HUES48 (cell line): Measurements from ENCODE around the gene SLC1A4.
"Not testable (repeated sequence)": the region's sequence is repeated elsewhere in the genome, so short reads cannot be mapped to it uniquely, and the experiment has no call there.

Experiments used
- H3K27ac ChIP-seq: one replicate; pipeline ENCODE4 v1.7.0; 2013; ENCODE audit warnings: low read depth, low read length, inconsistent platforms
- H3K27me3 ChIP-seq: 2 replicates; pipeline ENCODE4 v1.6.1; 2013; ENCODE audit warnings: mild to moderate bottlenecking, low read length; ENCODE audit not compliant: control insufficient read depth, insufficient read depth
- H3K36me3 ChIP-seq: 2 replicates; pipeline ENCODE4 v1.6.1; 2013; ENCODE audit warnings: low read length; ENCODE audit not compliant: control insufficient read depth, insufficient read depth
- H3K4me1 ChIP-seq: 2 replicates; pipeline ENCODE4 v1.6.1; 2013; ENCODE audit warnings: mild to moderate bottlenecking, low read length; ENCODE audit not compliant: control insufficient read depth, insufficient read depth
- H3K4me3 ChIP-seq: 2 replicates; pipeline ENCODE4 v1.5.1; 2013; ENCODE audit warnings: mild to moderate bottlenecking, low read depth, low read length
- H3K9ac ChIP-seq: 2 replicates; pipeline ENCODE4 v1.6.1; 2013; ENCODE audit warnings: mild to moderate bottlenecking, low read depth, low read length, moderate library complexity
- H3K9me3 ChIP-seq: 2 replicates; pipeline ENCODE4 v1.6.1; 2013; ENCODE audit warnings: low read length; ENCODE audit not compliant: control insufficient read depth, insufficient read depth

Gene SLC1A4

DNA sequence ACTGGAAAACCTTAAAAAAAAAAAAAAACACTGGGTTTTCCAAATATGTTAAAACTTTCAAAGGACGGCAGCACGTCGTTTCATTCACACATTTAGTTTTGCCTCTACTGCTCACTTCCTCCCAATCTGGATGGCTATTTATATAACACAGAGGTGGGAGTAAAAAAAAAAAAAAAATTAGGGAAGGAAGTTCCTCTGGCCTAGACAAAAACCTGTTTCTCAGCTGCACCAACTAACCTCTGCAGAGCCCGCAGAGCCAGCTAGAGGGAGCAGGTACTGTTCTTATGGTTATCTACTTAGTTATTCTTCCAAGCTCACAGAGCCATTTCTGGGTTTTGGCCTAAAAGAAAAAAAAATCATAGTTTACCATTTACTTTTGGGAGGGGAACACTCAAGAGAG is 28.1 kb downstream of the SLC1A4 start:
- H3K27me3 ChIP-seq = no peaks in the 10 kb centered on the region
- no peak overlapping the region for H3K9ac ChIP-seq
- peaks cover 3% of the 10 kb centered on the region; the same call in 1 of the 2 replicates for H3K36me3 ChIP-seq
- H3K9me3 ChIP-seq = no peaks in the 10 kb centered on the region
- no peak overlapping the region for H3K27ac ChIP-seq
- H3K4me3 ChIP-seq = no peak overlapping the region
- peaks cover 9% of the 10 kb centered on the region for H3K4me1 ChIP-seq

DNA sequence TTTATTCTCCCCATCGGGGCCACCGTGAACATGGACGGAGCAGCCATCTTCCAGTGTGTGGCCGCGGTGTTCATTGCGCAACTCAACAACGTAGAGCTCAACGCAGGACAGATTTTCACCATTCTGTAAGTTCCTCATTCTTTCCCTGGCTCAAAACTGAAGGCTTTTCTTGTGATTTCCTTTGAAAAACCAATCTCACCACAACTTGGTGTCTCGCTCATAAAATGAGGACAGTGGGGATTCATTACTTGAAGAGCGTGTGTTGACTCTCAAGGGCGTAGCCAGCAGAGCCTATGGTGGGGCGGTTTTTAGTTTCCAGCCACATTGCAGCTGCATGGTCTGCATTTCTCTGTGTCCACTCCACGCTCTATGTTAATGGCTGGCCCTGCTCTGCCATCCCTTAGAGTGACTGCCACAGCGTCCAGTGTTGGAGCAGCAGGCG is 29.0 kb downstream of the SLC1A4 start:
- peaks cover 3% of the 10 kb centered on the region; the same call in 1 of the 2 replicates for H3K36me3 ChIP-seq
- no peak overlapping the region for H3K4me3 ChIP-seq
- no peak overlapping the region for H3K27ac ChIP-seq

DNA sequence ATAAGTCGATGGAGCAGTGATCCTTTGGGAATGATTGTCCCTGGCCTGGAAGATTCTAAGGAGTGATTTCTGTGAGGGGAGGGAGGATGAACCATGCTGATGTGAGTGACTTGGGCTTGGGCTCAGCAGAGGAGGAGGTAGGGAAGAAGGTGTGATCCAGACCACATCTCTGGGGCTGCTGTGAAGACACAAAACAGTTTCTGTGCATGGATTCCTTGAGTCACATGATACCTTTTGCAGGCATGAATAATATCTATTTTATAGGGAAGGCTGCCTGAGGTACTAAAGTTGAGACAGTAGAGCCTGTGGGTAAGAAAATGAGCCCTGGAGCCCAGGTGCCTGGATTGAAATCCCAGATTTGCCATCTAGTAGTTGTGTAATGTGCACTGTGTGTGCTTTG is 29.8 kb downstream of the SLC1A4 start:
- H3K27ac ChIP-seq = no peak overlapping the region
- no peak overlapping the region for H3K9ac ChIP-seq
- H3K9me3 ChIP-seq = no peaks in the 10 kb centered on the region
- peaks cover 3% of the 10 kb centered on the region; the same call in 1 of the 2 replicates for H3K36me3 ChIP-seq
- no peaks in the 10 kb centered on the region for H3K27me3 ChIP-seq
- peaks cover 3% of the 10 kb centered on the region; the same call in 1 of the 2 replicates for H3K4me1 ChIP-seq
- H3K4me3 ChIP-seq = no peak overlapping the region

More for the DNA sequence above, 29.0 kb downstream of the SLC1A4 start:
- Histone ChIP-seq H3K4me1 (peaks cover 9% of the 10 kb centered on the region), H3K9me3 (no peaks in the 10 kb centered on the region), H3K27me3 (no peaks in the 10 kb centered on the region), H3K9ac (no peak overlapping the region)

DNA sequence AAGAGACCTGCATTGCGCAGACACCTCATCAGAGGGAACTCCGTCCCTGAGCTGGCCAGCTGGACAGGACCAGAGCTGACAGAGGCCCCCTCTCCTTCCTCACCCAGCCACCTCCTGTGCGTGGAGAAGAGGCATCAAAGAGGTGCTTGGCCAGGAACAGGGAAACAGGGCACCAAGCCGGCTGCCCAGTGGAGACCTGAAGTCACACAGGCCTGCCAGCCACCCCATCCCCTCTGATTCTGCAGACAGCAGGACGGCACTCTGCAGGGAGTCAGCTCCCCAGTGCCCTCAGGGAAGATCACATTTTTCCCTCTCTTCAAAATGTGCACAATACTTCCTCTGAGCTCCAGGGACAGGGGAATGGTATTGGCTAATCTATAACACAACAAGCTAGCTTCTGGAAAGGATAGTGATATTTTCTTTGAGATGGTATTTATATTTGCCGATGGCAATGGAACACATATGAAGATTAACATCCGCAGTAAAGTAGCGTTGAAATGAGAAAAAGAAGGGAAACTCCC is 30.5 kb downstream of the SLC1A4 start:
- H3K27ac ChIP-seq = no peak overlapping the region
- H3K27me3 ChIP-seq = no peaks in the 10 kb centered on the region
- no peaks in the 10 kb centered on the region for H3K4me1 ChIP-seq
- peaks cover 3% of the 10 kb centered on the region; the same call in 1 of the 2 replicates for H3K36me3 ChIP-seq
- H3K9me3 ChIP-seq = no peaks in the 10 kb centered on the region
- no peak overlapping the region for H3K9ac ChIP-seq
- H3K4me3 ChIP-seq = no peak overlapping the region

DNA sequence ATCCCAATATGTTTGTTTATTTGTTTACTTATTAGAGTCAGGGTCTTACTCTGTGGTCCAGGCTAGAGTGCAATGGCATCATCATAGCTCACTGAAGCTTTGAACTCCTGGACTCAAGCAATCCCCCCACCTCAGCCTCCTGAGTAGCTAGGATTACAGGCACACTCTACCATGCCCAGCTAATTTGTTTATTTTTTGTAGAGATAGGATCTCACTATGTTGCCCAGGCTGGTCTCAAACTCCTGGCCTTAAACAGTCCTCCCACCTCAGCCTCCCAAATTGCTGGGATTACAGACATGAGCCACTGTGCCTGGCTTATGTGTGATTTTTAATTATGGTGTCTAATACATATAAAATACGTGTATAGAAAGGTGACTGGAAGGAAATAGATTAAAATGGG is 31.1 kb downstream of the SLC1A4 start:
- H3K27me3 ChIP-seq, H3K9ac ChIP-seq, H3K27ac ChIP-seq, H3K4me1 ChIP-seq, H3K36me3 ChIP-seq, H3K9me3 ChIP-seq, H3K4me3 ChIP-seq: not testable (repeated sequence)

DNA sequence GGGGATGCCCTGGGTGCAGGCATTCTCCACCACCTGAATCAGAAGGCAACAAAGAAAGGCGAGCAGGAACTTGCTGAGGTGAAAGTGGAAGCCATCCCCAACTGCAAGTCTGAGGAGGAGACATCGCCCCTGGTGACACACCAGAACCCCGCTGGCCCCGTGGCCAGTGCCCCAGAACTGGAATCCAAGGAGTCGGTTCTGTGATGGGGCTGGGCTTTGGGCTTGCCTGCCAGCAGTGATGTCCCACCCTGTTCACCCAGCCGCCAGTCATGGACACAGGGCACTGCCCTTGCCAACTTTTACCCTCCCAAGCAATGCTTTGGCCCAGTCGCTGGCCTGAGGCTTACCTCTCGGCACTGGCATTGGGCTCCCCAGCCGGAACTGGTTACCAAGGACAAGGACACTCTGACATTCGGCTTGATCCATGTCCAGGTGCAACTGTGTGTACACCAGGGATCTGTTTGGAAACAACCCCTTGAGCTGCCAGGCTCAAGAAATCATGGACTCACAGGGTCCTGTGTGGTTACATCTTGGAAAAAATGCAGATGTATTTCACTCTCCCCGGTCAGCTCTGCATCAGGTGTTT is 31.8 kb downstream of the SLC1A4 start:
- Histone ChIP-seq H3K27me3 (no peaks in the 10 kb centered on the region), H3K9me3 (no peaks in the 10 kb centered on the region), H3K27ac (no peak overlapping the region), H3K9ac (no peak overlapping the region), H3K4me3 (no peak overlapping the region), H3K36me3 (peaks cover 3% of the 10 kb centered on the region; the same call in 1 of the 2 replicates), H3K4me1 (no peaks in the 10 kb centered on the region)

DNA sequence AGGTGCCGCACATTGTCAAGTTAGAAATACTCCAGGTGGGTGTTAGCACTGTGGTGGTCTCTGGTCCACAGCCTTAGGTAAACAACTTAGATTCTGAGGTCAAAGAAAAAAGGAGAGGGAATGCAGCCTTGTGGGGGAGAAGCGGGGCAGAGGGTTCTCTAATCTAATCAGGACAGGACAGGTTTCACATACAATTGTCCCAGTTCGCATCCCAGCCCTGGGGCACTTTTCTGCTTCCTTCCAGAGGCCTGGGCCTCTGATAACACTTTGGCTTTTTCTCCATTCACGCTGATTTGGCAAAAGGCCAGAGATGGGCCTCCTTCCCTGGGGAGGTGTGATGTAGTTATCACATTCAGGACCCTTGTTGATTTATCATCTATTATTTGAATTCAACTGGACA is 32.5 kb downstream of the SLC1A4 start:
- Histone ChIP-seq H3K9ac (no peak overlapping the region), H3K9me3 (no peaks in the 10 kb centered on the region), H3K27me3 (no peaks in the 10 kb centered on the region), H3K36me3 (peaks cover 3% of the 10 kb centered on the region; the same call in 1 of the 2 replicates), H3K4me3 (no peak overlapping the region), H3K4me1 (no peaks in the 10 kb centered on the region), H3K27ac (no peak overlapping the region)

DNA sequence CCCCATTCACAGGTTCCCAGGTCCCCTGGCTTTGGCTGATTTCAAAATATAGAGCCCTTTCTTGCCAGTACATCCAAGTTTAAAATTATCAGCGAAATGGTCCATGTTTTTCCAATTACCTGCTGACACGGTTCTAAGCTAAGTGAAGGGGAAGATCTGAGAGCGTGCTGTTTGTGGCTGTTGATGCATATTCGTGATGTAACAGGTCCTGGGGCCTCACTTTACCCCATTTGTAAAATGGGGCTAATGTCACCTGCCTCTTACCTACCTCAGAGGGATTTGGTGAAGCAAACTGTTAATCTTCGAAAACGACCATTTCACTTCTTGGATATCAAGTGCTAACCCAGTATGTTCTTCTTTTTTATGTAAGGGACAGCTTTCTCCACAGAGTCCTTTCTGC is 33.0 kb downstream of the SLC1A4 start:
- Histone ChIP-seq H3K27ac (no peak overlapping the region), H3K27me3 (no peaks in the 10 kb centered on the region), H3K36me3 (peaks cover 3% of the 10 kb centered on the region; the same call in 1 of the 2 replicates), H3K9ac (no peak overlapping the region), H3K4me3 (no peak overlapping the region), H3K4me1 (no peaks in the 10 kb centered on the region), H3K9me3 (no peaks in the 10 kb centered on the region)

DNA sequence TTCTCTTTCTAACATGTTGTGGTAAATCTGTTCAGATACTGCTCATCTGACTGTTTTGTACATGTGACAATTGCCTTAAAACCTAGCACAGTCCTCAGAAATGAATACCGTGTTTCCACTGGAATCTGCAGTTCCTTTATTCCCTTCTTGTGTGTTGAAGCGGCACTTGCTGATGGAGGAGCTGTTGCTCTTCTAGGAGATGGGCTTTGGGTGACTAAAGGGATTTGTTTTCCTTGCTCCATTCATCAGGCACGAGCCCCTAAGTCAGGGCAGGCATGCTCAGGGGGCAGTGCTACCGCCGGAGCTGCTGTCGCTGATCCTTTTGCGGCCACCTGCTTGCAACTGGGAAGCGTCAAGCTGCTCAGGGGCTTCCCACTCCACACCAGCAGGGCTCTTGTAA is 34.5 kb downstream of the SLC1A4 start:
- Histone ChIP-seq H3K9me3 (no peaks in the 10 kb centered on the region), H3K27me3 (no peaks in the 10 kb centered on the region), H3K9ac (no peak overlapping the region), H3K4me3 (no peak overlapping the region), H3K27ac (no peak overlapping the region), H3K4me1 (no peaks in the 10 kb centered on the region), H3K36me3 (peaks cover 3% of the 10 kb centered on the region; the same call in 1 of the 2 replicates)

DNA sequence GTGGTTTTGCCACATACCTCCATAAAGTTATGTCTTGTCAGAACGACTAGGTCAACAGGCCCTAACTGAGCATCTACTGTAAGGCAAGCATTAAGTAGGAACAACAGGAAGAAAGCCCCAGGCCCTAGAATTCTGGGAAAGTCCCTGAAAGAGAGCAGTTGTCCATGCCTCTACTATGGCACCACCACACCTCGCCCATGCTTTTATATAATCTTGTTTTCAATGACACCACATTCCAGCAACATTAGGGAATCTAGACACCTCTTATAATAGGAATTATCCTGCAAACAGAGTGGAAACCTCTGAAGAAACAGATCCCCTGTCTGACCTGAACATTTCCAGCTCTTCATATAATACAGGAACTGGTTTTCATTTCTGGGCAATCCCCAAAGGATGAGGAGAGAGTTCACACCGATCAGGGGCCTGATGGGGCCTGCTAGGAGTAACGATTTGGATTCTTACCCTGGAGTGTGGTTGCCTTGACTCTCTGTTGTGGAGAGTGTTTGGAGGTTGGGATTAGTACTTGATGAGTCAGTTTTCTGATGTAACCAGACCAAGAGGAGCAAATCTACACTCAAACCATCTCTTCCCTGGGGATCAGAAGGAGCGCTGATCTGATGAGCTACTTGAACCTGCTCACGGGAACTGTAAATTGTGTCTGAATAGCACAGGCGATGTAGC is 35.1 kb downstream of the SLC1A4 start:
- no peaks in the 10 kb centered on the region for H3K4me1 ChIP-seq
- no peak overlapping the region for H3K4me3 ChIP-seq
- H3K36me3 ChIP-seq = no peaks in the 10 kb centered on the region; the same call in 1 of the 2 replicates
- no peak overlapping the region for H3K27ac ChIP-seq
- H3K9me3 ChIP-seq = no peaks in the 10 kb centered on the region
- no peaks in the 10 kb centered on the region for H3K27me3 ChIP-seq
- no peak overlapping the region for H3K9ac ChIP-seq

DNA sequence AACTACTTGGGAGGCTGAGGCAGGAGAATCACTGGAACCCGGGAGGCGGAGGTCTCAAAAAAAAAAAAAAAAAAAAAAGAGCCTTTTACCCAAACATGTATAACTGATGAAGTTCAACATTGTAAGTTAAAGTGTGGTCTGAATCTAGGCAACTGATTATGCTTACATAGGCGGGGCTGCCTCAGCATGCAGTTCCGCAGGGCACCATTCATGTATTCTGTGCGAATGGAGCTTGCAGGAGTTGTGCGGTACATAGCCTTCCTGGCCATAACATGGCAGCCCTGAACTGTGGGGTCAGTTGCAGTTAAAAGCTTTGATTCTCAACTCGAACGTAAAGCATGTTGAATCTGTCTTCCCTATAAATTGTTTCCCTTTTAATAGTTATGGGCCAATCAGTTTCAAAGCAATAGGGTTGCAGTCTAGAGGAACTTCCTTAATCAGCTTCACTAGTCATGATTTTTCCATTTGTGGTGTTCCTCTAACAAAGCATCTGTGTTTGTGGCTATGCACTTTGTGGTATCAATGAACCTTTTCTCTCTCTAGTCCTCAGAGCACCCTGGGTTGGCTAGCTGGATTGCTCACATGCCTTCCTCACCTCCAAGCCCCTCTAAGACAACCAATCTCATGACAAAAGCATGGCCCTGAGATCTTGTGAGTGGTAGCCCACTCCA is 36.4 kb downstream of the SLC1A4 start:
- Histone ChIP-seq H3K4me1 (peaks cover 3% of the 10 kb centered on the region), H3K36me3 (no peaks in the 10 kb centered on the region; the same call in 1 of the 2 replicates), H3K9ac (no peak overlapping the region), H3K9me3 (no peaks in the 10 kb centered on the region), H3K27ac (no peak overlapping the region), H3K4me3 (no peak overlapping the region), H3K27me3 (no peaks in the 10 kb centered on the region)
